GM21423 (cell line): ENCODE data around the gene NR2F2.

ENCODE experiments used
- ATAC-seq: cut with Tn5 transposase; IDR thresholded peaks from one replicate; pipeline ENCODE4 v1.9.1; 2021; ENCODE audit warnings: mild to moderate bottlenecking, moderate library complexity; ENCODE audit not compliant: unreplicated experiment

Gene NR2F2

DNA sequence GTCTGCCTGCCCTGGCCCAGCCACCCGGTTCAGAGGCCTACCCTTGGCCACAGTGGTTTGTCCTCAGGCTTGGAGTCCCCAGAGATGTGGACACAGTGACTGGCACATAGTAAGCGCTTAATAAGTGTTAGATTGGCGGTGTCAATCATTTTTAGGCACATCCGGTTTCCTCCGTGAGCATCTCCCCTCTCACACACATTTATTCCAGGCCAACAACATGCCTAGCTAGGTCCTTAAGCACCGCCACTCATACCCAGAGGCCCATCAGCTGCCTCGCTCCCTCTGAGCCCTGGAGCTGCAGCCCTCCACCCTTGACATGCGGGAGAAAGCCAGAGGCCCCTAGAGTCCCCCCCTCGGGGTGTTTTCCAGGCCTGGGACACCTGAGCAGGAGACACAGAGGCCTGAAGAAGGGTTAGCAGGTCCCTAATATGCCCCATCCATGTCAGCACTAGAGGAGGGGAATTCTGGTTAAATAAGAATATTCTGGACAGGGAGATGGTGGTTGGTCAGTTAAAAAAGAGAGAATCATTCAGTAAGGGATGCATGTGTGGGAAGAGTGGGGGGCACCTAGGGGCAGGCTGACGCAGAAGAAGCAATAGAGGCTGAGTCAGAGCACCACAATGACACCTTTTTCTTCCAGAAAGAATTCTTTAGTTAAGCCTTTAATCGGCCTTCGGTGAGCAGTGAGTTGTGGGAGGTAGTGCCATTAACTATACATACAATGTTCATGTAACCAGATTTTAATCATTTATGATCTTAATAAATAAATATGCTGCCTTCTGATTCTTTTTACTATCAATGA, 22.3 kb downstream of the NR2F2 start:
- no peak for ATAC-seq

DNA sequence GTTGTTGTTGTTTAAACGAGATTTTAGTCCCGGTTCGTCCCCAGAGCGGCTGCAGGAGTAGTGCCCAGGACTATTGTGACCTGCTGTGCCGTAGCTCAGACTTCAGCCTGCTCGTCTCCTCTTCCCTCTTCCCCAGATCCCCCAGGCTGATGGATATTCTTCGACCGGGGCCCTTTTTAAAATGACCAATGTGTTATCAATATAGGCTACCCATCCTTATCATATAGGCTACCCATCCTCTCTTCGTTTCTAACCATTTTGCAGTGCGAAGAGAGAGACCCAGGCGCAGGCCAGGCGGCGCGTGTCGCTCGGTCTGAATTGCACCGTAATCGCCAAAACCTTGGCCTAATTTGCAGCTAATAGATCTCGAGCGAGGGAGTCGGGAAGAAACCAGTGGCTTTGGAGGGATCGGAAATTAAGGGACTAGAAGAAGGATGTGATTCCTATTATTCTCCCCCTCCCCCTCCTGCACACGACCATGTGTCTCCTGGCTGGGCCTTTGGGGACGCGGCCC, 23.0 kb downstream of the NR2F2 start:
- ATAC-seq, result no peak

DNA sequence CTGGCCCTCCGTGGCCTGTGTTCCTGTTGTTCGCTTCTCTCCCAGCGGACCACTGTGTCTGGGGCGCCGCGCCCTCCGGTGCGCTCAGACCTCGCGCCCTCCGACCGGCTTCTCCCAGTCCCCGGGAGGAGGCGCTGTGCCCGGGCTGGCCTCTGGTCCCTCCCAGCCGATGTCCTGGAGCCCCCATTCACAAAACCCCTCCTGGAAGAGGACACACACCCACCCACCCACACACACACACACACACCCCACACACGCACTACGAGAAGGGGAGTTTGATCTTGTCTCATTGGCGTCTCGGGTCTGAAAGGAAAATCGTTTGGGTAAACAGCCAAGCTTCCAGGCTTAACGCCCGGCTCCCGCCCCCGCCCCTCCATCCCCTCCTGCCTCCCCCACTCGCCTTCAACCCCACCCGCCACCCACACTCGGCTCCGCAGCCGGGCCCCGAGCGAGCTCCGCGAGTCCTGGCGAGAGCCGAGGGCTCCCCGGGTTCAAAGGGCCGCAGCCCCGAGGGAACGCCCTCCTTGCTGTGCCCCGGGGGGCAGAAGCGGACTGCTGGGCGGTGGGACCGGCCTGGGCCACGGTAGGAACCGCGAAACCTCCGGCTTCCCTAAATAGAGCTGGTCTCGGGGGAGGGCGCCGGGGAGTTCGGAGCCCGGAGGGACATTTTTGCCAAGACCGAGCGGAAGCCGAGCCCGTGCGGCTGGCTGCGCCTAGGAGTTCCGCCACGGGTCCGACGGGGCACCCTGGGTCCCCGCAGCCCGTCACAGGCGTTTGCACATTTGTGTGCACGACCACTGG, 23.6 kb downstream of the NR2F2 start:
- ATAC-seq, result no peak

DNA sequence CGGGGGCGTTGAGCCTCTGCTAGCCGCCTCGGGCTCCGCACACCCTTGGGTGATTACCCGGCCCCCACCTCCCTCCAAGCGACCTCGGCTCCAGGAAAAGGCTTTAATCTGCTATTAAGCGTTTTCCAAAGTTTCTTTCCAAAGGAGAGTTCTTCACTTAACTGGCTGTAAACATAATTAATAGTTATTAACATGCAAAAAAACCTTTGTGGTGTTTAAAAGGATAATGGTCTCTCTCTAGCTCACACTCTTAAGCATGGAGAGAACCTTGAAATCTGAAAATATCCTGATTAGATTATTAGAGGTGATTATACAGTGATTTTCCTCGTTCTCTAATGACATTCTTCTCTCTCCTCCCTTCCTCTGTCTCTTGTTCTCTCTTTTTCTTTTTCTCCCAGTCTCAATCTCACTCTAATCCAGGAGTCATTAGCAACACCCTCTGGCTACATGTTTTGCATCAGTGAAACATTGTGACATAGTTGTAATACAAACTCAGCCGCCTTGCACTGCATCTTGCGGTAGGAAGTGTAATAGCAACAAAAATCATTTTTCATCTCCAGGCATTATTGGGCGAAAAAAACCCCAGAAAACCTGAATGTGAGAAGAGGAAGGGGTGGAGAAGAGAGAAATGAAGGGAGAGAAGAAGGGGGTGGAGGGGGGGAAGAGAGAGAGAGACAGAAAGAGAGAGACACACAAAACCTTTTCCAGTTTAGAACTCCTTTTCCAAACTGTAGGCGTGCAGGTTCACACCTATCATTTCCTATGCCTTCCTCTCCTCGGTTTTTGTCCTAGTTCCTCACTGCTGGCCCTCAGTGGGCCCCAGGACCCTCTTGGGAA, 24.4 kb downstream of the NR2F2 start:
- ATAC-seq, result no peak

DNA sequence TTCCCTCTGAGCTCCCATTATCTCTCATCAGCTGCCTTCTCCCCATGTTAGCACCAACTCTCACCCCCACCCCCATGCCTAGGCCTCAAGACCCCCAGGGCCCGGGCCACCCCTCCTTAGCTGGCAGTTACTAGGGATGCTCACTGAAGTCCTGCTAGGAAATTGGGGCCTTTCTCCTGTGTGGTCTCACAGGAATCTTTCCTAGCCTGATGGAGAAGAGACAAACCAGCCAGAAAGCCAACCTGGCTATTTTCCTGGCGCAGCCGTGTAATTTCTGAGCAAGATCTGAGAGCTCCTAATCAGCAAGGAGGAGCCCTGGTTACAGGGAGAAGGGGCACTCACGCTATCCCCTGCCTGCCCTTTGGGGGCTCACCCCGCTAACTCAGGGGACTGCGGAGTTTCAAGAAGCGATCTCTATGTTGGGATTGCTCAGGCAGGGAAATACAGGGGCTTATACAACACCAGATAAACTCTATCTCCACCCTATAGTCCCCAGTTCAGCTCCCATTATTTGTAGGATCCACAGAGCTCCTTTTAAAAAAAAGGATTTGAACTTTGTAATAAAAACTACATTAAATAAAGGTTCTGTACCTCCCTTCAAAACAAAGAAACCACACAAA, 25.2 kb downstream of the NR2F2 start:
- ATAC-seq, result no peak

DNA sequence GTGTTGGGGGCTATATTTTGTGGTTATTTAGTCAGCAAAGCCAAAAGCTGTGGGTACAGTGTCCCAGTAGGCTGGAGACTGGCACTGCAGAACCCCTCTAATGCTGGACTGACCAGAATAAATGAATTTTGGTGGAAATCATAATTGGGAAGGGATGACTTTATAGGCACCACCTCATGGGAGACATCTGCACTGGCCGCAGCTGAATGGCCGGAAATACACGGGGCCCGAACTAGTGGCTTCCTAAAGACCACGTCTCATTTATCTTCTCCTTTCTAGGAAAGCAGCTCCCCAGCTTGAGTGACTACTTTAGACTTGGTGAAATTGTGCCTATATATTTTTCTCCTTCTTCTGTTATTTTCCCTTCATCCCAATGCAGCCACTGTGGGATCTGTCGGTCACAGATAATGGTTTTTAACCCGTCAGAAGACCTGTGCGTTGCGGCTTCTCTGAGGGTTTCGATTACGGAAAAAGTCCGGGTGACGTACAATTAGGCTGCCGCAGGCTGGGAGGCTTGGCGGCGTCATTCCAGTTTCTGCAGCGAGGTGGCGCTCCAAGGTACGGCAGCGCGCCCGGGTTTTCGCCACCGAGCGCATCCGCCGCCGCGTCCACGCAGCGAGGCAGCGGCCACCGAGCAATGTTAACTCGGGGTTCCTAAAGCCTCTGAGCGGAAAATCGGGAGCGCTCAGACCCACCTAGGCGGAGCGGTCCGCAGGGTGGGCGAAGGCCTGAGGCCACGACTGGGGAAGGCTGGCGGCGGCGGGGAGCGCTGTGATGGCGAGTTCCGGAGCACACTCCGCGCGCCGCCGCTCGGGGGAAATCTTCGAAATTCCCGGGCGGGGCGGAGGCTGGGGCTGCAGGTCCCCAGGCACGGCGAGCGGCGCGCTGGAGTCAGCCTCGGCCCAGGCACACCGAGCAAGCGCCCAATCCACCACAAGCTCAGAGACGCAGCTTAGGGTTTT, 26.3 kb downstream of the NR2F2 start:
- peak; percentile 64 for ATAC-seq

DNA sequence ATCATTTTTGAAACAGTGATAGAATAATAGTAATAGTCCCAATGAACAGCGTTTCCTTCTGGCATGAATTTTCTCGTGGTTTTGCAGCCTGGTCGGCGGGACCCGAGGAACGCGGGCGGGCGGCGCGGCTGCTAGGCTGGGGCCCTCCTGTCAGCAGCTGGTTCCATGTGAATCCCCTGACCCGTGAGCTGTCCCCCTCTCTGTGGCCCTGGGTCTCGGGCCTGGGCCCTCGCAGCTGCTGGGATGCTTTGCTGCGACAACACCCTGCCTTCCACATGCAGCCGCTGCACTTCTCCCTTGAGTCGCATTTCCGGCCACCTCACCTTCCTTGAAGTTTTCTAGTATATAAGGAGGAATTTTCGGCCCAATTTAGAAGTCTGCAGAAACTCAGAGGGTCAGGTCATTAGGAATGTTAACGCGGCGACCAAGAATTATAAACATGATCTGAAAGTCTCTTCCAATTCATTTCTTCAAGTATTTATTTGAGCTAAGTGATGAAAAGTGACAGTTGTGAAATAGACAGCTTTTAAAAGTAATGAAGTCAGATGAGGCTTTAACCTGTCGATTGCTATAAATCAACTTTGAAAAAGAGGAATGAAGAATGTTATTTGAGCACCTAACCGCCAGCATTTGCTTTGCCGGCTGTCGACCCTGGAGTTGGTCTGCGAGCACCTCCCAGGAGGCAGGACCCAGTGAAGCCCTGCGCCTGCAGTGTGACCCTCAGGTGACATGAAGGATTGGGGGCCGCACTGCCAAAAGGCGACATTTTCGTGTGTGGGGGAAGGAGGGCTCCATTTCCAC, 27.7 kb downstream of the NR2F2 start:
- no peak for ATAC-seq

DNA sequence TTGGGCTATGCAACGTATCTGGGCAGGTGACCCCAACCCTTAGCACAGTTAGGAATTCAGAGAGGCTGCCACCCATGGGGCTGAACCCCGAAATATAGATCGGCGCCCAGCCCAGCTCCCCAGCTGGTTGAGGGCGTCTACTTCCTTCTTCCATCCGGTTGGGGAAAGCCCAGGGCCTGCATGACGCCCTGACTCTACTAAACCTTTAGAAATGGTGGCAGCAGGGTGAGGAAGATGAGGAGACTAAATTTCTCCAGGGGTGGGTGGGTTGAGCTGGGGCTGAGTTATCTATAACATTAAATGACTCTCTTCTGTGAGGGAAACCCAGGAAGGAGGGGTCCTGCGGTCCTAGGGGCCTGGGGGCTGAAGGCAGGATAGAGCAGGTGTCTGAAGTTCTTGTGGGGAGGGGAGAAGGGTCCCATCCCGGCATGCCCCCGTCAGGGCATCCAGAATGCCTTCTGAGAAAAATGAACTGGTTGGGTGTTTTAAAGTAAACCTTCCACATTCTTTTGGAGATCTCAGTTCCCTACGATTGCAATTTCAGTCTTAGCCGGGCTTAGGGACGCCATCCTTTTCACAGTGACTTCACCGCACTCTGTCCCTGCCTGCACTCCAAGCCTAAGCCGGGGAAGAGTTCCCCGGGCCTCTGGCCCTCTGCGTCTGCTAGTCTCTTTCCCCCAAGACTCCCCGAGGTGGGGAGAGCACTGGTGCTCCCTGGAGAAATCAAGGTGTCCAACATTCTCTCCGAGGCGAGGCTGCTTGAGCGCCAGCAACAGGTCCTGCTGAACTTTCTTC, 28.5 kb downstream of the NR2F2 start:
- ATAC-seq, result no peak

DNA sequence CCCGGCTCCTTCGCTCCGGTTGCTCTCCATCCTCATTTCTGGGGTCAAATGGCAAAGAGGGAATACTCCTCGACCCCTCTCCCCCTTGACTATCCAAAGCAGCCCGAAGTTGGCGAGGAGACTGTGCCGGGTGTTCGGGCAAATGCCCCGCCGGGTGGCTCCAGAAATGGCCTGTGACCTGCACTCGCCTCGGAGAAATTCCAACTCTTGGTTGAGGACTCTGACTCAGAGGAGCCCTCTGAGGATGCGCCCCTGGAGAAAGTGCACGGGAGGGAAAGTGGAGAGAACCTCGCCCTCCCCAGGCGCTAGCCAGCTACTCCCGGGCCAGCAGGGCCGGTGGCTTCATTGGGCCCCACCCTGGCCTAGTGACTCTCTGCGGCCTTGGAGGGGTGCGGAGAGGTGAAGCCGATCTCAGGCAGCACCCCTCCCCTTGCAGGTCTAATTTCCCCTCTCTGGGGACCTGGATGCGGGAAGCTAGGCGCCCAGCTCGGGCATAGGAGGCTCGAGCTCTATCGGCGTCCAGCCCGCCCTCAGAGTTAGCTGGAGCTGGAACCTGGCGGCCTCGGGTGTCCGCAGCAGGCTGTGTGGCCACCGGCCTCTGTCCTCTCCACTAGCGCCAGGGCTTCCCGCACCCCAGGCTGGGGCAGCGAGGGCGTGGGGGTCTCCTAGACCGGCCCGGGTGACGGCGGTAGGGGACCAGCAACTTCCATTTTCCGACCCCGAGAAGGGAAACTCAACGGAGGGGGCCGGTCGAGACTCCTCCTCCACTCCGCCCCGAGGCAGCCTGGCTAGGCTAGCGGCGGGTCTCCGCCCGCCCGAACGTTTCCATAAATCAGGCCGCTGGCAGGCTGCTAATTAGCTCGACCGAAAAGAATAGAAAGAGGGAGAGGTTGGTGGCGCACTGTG, 29.4 kb downstream of the NR2F2 start:
- no peak for ATAC-seq

DNA sequence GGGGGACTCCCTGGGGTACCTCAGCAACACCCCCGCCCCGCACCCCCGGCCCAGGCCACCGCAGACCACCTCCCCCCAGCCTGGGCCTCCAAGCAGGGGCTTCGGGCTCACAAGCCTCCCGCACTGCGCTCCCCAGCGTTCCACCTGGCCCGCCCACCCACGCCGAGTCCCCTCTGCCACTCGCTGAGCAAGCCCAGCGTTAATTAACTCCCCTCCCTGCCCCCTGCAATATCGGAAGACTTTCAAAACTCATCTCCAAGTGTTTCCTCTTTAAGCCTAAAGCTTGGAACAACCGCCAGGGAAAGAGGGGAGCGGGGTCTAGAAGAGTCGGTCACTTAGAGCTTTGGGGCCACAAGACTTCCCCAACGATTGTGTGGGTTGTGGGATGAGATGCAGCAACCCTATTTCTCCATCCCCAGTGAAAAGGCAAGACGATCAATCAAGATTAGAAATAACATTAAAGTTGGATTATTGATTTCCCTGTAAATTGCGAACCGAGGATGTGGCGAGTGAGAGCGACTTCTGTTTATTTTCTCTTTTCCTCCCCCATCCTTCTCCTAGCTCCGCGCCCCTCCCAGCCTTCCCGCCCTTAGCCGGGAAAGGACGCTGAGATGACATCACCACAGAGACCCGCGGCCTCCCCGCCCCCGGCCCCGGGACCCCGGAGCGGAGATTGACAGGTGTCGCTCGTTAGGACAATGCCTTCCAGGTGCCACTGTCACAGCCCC, 30.2 kb downstream of the NR2F2 start:
- no peak for ATAC-seq

DNA sequence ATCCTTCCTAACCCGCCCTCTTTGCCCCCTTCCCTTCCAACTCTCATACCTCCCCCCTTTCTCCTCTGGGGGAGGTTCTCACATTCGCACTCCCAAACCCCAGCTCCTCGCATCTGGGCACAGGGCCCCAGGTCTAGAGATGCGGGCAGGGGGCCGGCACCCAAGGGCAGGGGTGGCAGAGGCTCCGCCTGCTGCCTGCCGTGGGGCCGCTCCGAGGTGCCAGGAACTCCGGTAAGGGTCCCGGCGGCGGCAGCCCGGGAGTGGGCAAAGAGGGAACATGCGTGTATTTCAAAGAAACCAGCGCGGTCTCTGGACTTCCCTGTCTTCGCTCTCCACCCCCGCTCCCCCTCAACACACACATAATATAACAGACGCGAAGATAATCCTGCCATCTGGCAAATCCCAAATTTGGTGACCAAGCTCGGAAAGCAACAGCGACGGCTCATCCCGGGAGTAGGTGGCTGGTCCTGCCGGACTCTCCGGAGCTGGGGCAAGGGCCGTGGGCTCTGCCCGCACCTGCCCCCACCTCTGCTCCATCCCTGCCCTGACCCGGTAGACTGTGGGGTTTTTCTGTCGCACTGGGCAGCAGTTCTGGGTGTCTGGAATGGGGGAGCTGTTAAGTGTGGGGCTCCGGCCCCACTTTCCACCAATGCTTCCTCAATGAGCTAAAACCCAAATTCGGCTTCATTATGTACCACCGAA, 31.0 kb downstream of the NR2F2 start:
- ATAC-seq, result no peak

DNA sequence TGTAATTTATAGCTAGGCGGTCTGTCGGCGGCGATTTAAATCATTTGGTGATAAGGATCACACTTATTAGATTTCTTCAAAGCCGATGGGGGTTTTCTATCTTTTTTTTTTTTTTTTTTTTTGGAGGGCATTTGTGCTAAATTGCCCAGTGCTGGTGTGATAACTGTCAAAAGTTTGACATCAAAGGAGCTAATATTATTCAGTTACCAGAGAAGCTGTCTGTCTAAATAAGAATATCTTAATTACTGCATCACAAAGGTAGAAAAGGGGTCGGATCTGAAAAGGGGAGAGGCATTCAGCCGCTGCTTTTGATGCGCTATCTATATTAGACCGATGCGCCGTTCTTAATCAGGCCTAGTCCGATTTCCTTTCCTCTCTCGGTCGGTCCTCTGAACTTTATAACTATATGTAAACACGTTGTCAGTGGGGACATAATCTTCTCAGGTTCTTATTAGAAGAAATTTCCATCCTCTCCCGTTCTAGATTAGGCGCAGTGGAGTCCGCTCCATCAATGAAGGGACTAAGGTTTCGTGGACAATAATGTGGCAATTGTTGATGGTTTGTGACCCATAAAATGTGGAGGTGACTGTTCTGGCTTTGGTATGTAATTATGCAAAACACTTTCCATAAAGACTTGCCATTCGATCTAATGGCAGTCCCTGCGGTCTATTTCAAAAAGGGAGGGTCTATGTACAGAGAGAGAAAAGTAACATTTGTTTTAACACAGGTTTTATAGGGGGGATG, 31.7 kb downstream of the NR2F2 start:
- ATAC-seq, result no peak

DNA sequence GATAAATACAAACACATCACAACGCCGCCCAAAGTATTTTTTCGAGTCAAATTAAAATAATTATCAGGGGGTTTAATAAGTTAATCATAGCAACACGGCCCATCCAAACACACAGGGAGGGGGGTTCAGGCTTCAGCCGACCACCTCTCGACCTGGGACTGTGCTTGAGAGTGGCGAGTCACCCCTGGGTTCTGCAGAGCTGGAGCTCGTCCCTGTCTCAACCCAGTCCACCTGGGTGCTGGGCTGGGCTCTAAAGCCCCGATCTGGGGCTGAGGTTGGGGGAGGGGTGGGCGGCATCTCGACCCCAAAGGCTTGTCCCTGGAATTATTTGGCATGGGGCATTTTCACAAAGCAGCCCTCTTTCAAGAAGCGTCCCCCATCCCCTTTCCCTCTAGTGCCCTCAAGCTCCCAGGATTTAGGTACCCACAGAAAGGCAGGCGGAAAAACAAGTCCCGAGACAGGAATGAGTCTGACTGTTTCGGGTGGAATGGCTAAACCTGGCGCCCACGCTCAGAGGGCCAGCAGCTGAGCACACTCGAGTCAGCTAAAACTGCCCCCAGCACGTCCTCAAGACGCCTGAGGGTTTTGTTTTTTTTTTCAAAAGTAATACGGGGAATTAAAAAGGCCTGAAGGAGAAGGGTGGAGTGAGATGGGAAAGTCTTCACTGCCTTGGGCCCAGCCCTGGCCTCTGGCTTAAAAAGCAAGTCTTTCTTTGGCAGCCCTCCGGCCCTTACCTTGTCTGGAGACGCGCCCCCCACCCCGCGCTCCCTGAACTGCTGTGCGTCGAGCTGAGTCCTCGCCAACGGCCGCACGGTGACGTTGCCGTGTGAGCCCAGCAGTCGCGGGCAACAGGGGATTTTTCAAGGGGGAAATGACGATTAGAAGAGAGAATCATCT, 32.5 kb downstream of the NR2F2 start:
- ATAC-seq, result no peak

DNA sequence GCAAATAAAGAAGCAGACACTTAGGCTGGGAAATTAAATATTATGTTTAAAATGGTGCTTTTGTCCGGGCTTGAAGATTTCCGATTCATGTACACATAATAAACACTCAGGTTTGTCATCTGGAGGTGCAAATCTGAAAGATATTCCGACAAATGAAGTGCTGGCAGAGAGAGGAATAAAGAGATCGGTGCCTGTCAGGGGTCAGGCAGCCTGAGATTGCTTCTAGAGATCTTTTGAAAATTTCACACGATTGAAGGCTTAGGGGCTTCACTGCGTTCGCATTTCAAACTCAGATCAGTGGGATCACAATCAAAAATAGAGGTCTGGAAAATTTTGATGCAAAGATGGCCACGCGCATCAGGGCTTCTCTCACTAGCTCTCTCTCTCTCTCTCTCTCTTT, 33.2 kb downstream of the NR2F2 start:
- ATAC-seq, result no peak
